Heart left ventricle (tissue), 16 donors: ENCODE results near the gene PGBD5. TPM values are rescaled to one million over a fixed set of nuclear protein-coding genes. Genes with fewer than 3 reads are reported as not detected.

Source experiments
- ATAC-seq, 4 donors: fragments of 200-7000 bp; cut with Tn5 transposase; one replicate each; pipeline ENCODE4 v1.9.1; 2020 to 2022; ENCODE audit warnings: moderate library complexity in 4 of 4, mild to moderate bottlenecking in 3 of 4, moderate number of reproducible peaks in 1 of 4
- DNase-seq, 5 donors: peaks; one replicate each; pipeline ENCODE4 v3.0.0-alpha.2; 2020
- H3K27ac ChIP-seq, 12 donors: fragments of 200-600 bp; sonication (generic) in 4 of 12; one replicate each; pipeline versions ENCODE4 v1.5.0 to v1.8.0; 2016 to 2022; ENCODE audit warnings: mild to moderate bottlenecking in 2 of 12
- H3K27me3 ChIP-seq, 9 donors: fragments of 200-600 bp; sonication (generic) in 2 of 9; one replicate each; pipeline versions ENCODE4 v1.5.1 to v1.8.0; 2016 to 2022; ENCODE audit warnings: mild to moderate bottlenecking in 3 of 9
- H3K36me3 ChIP-seq, 9 donors: fragments of 200-600 bp; sonication (generic) in 2 of 9; one replicate each; pipeline versions ENCODE4 v1.5.0 to v1.8.0; 2018 to 2022; ENCODE audit warnings: mild to moderate bottlenecking in 2 of 9
- H3K4me1 ChIP-seq, 12 donors: fragments of 200-600 bp; sonication (generic) in 4 of 12; one replicate each; pipeline versions ENCODE4 v1.5.0 to v1.8.0; 2016 to 2022; ENCODE audit warnings: mild to moderate bottlenecking in 3 of 12
- H3K4me3 ChIP-seq, 12 donors: fragments of 200-600 bp; sonication (generic) in 4 of 12; one replicate each; pipeline versions ENCODE4 v1.5.0 to v1.8.0; 2017 to 2022; ENCODE audit warnings: mild to moderate bottlenecking in 9 of 12, moderate library complexity in 4 of 12
- H3K9me3 ChIP-seq, 12 donors: fragments of 200-600 bp; sonication (generic) in 4 of 12; one replicate each; pipeline versions ENCODE4 v1.5.0 to v1.8.0; 2016 to 2022; ENCODE audit warnings: mild to moderate bottlenecking in 1 of 12
- POLR2A ChIP-seq, 2 donors: fragments of 450-650 bp; IDR thresholded peaks; one replicate each; pipeline ENCODE4 v1.6.1; 2017; ENCODE audit warnings: antibody characterized with exemption in 2 of 2, mild to moderate bottlenecking in 2 of 2, moderate library complexity in 2 of 2
- WGBS, 4 donors: extraction: QIAGEN DNeasy Blood & Tissue Kit in 2 of 4; methylation state at CpG; one replicate each; pipeline versions ENCODE4 v1.1.5 to v1.1.7; 2013 to 2018; 5-methylcytosine and 5-hydroxymethylcytosine counted together
- intact Hi-C, 10 donors: fragments of 100-400 bp; cut with DNase I; formaldehyde crosslinking; loops; one replicate each; pipeline versions ENCODE4 v1.11.1 to v1.14.2; 2022
- polyA plus RNA-seq, 2 donors: library from polyadenylated mRNA; stranded (reverse); fragments of 200-250 nt; gene quantifications; one replicate each; pipeline ENCODE4 v1.2.3, GENCODE V29; 2013
- total RNA-seq, 9 donors: library from RNA; depleted of rRNA in 2 of 9; stranded (reverse); fragments of >200 nt in 2 of 9; fragmentation: NEBNext Ultra II Directional in 3 of 9; extraction: Animal tissue kit (Norgen Biotek cat#: 25700) in 3 of 9; gene quantifications; one replicate each; pipeline versions ENCODE4 v1.1.0 to v1.2.4, GENCODE V29; 2016 to 2023
- TF ChIP-seq, protein P1 (sequence below), 12 donors: fragments of 200-600 bp; sonication (generic) in 4 of 12; IDR thresholded peaks; one replicate each; pipeline versions ENCODE4 v1.5.0 to v1.8.0; 2018 to 2022; ENCODE audit warnings: antibody characterized with exemption in 12 of 12, mild to moderate bottlenecking in 5 of 12
- donor health status: ischemic (EF 13 %, LVEDD 7.1; RV severe dilation, severe dysfunction).
- donor health status: healthy with polysubstance abuse.
- donor health status: DM: no; HTN: yes; CAD: no.
- donor health status: DM: no; HTN: no; CAD: no.
- donor health status: ischemic (EF 25% LVEDD 6.9; RV normal size, moderate dysfunction).
- donor health status: ischemic (EF 25% LVEDD 5.7; RV mildly dilated, moderate dysfunction).
- donor health status: healthy.
- donor health status: DM: yes; HTN: yes; CAD: no.
- donor health status: ischemic (EF 35%, LVEDD 5.7; RV mildly dilated, moderate dysfunction).
- donor health status: nonischemic (EF 11% LVEDD 7.7; RV severe dilation, severe dysfunction).
- donor health status: DM: yes; HTN: yes; CAD: no.
- donor health status: PGD.
- donor health status: ischemic (EF 29% LVEDD 5.4; RV normal size, mild dysfunction).
- donor health status: nonischemic (EF 23%, LVEDD 6.1; RV moderate dilation, normal function).

PGBD5 gene
- total and polyA plus RNA-seq, 11 donors: 1.3 to 16.1 (median 6.3) TPM

DNA sequence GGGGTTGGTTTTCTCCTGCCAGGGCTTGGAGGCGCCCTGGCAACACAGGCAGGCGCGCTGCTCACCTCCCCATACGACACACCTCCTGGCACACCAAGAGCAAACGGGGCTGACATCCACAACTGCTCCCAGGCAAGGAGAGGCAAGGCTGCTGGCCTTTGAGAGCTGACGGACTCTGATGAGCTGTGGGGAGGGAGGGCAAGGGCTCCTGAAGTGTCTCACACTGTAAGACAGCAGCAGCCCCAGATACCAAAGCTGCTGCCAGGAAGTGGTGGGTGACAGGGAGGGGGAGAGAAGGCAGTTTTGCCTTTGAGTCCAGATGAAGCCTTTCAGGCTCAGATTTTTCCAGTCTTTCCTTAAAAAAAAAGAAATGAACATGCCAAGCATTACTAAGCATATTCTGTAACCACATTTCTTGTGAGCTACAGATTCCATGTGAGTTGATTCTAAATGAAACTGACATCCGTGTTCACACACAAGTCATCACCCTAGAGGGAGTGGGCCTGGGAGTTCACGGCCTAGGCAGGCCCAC, 24.3 kb downstream of the PGBD5 start:
- ATAC-seq: peak in 3 of 4 donors; percentile 33 to 53 (median 37)
- Histone ChIP-seq H3K4me3 (no peak overlapping the region), H3K9me3 (no peaks in the 10 kb centered on the region), H3K27ac (no peak overlapping the region), H3K36me3 (no peaks in the 10 kb centered on the region), H3K4me1 (peaks cover 0 to 3% (median 0%) of the 10 kb centered on the region in 12 donors), H3K27me3 (no peaks in the 10 kb centered on the region)
- no peak for DNase-seq
- no peak for TF ChIP-seq POLR2A (IDR thresholded peaks at IDR 0.05)
- TF ChIP-seq, protein P1, sequence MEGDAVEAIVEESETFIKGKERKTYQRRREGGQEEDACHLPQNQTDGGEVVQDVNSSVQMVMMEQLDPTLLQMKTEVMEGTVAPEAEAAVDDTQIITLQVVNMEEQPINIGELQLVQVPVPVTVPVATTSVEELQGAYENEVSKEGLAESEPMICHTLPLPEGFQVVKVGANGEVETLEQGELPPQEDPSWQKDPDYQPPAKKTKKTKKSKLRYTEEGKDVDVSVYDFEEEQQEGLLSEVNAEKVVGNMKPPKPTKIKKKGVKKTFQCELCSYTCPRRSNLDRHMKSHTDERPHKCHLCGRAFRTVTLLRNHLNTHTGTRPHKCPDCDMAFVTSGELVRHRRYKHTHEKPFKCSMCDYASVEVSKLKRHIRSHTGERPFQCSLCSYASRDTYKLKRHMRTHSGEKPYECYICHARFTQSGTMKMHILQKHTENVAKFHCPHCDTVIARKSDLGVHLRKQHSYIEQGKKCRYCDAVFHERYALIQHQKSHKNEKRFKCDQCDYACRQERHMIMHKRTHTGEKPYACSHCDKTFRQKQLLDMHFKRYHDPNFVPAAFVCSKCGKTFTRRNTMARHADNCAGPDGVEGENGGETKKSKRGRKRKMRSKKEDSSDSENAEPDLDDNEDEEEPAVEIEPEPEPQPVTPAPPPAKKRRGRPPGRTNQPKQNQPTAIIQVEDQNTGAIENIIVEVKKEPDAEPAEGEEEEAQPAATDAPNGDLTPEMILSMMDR (IDR thresholded peaks at IDR 0.05): no peak
- 54 to 73% (median 59%) methylated on average over 6 to 8 of the region's 8 CpGs for WGBS, 4 donors
- intact Hi-C loops: no loop called here

DNA sequence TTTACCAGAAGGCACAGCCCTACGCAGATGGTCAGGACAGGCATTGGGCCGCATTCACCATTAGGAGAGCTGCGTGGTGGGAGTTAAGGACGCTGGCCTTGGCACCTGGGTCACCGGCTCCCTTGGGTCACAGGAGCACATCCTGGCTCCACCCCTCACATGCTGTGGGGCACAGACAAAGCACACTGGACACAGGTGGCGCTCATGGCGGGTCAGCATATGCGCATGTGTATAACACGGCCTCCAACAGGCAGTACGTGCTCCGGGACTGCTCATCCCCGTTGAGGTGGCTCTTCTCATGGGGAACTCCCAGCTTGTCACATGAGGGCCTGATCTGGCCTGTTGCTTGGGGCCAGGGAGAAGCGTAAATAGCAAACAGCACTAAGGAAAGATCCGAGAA, 25.0 kb downstream of the PGBD5 start:
- Histone ChIP-seq H3K36me3 (no peaks in the 10 kb centered on the region), H3K9me3 (no peaks in the 10 kb centered on the region), H3K27me3 (no peaks in the 10 kb centered on the region), H3K27ac (no peak overlapping the region), H3K4me1 (peaks cover 0 to 3% (median 0%) of the 10 kb centered on the region in 12 donors), H3K4me3 (no peak overlapping the region)
- intact Hi-C loops: no loop called here
- ATAC-seq (peak in 2 of 4 donors; percentile 13 to 16), DNase-seq (no peak)
- TF ChIP-seq, protein P1 (IDR thresholded peaks at IDR 0.05): no peak
- no peak for TF ChIP-seq POLR2A (IDR thresholded peaks at IDR 0.05)
- WGBS, 4 donors: 84 to 92% (median 89%) methylated on average over 13 to 14 of the region's 14 CpGs

DNA sequence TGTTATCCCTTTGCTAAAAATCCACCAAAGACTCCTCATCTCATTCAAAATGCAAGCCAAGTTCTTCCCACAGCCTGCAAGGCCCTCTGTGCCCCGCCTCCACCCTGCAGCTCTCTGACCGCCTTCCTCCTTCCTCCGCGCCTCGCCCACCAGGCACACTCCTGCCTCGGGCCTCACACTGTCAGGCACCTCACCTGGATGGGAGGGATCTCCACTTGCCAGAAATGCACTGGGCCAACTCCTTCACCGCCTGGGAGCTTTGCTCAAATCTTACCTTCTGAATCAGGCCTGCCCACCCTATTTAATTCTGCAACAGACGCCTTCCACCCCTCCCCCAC, 26.2 kb downstream of the PGBD5 start:
- Histone ChIP-seq H3K4me3 (no peak overlapping the region), H3K4me1 (peaks cover 0 to 3% (median 0%) of the 10 kb centered on the region in 12 donors), H3K9me3 (no peaks in the 10 kb centered on the region), H3K27me3 (no peaks in the 10 kb centered on the region), H3K36me3 (no peaks in the 10 kb centered on the region), H3K27ac (no peak overlapping the region)
- intact Hi-C loops: no loop called here
- 82 to 85% (median 83%) methylated on average over 8 of the region's 8 CpGs for WGBS, 4 donors
- ATAC-seq: no peak
- TF ChIP-seq, protein P1 (IDR thresholded peaks at IDR 0.05): no peak
- no peak for TF ChIP-seq POLR2A (IDR thresholded peaks at IDR 0.05)
- DNase-seq: no peak

GRCh38 chr1:230399321-230400006, 26.7 kb downstream of the PGBD5 start:
- H3K9me3 ChIP-seq: no peaks in the 10 kb centered on the region
- TF ChIP-seq, protein P1 (IDR thresholded peaks at IDR 0.05): no peak
- TF ChIP-seq POLR2A (IDR thresholded peaks at IDR 0.05): no peak
- peaks cover 0 to 3% (median 0%) of the 10 kb centered on the region in 12 donors for H3K4me1 ChIP-seq
- no peaks in the 10 kb centered on the region for H3K36me3 ChIP-seq
- WGBS, 4 donors: 86 to 92% (median 91%) methylated on average over 22 of the region's 22 CpGs
- no peak overlapping the region for H3K4me3 ChIP-seq
- H3K27me3 ChIP-seq: no peaks in the 10 kb centered on the region
- no peak for DNase-seq
- intact Hi-C loops: no loop called here
- ATAC-seq: no peak
- no peak overlapping the region for H3K27ac ChIP-seq
